Measurements from ENCODE around the gene ZBTB17. TPM values are rescaled to one million over a fixed set of nuclear protein-coding genes. Genes with fewer than 3 reads are reported as not detected.

ZBTB17 gene
- polyA plus RNA-seq, 2 of the 4 experiments (the other 2 are of a cell fraction), result 13.8 to 16.5 TPM

DNA sequence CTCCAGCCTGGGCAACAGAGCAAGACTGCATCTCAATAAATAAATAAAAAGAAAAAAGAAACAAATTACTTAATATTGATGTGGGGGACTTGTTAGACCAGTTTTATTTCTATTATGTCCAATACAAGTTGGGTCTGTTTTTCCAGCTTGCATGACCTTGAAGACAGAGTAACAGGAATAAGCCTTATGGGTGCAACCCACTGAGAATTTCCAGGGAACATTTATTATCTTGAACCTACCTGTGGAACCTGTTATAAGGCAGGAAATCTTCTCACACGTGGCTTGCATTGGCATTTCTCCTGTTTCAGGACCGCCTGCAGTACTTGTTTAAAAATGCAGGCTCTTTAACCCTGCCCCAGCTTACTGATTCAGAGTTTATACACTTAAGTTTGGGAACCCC lies 64.0 kb downstream of the ZBTB17 start:
- 0 out of 3 replicates have a peak, but pooled peaks cover 10% of the 10 kb centered on the region for H3K4me1 ChIP-seq
- H3K4me3 ChIP-seq, result no peak overlapping the region
- 90% methylated on average over 2 of the region's 2 CpGs for WGBS (ENCODE audit: missing lambda C conversion rate)
- ATAC-seq (no peak), DNase-seq (ENCODE audit: low read depth in 1 of 2, low spot score in 1 of 2) (no peak), FAIRE-seq (no peak)
- CTCF ChIA-PET, result interaction anchor here (1.1 to 1.2 kb wide), 2 partner anchors 35 to 120 kb away, joined by 3 to 4 read pairs; no protein-coding TSS in a partner anchor
- POLR2A ChIA-PET, result no interaction called here
- no peak overlapping the region for H3K27ac ChIP-seq
- no peak overlapping the region for H3K4me2 ChIP-seq
- TF ChIP-seq CHD4 (IDR thresholded peaks at IDR 0.05; ENCODE audit: borderline replicate concordance) (no peak), GATA3 (IDR thresholded peaks at IDR 0.05; ENCODE audit: borderline replicate concordance) (no peak), FOSB (CRISPR knock-in tag; IDR thresholded peaks at IDR 0.05) (no peak), EHF (CRISPR knock-in tag; IDR thresholded peaks at IDR 0.05) (no peak)
- no peaks in the 10 kb centered on the region for H3K9me3 ChIP-seq

GRCh38 chr1:15911141-15911540 lies 64.8 kb downstream of the ZBTB17 start:
- POLR2A ChIA-PET, result no interaction called here
- CTCF ChIA-PET, result interaction anchor here (1.2 kb wide), 1 partner anchor 35 kb away, joined by 3 read pairs; no protein-coding TSS in a partner anchor
- WGBS (ENCODE audit: missing lambda C conversion rate), result 90% methylated on average over 1 of the region's 1 CpG
- no peak for DNase-seq (ENCODE audit: low read depth in 1 of 2, low spot score in 1 of 2)
- Histone ChIP-seq H3K4me3 (no peak overlapping the region), H3K9me3 (no peaks in the 10 kb centered on the region), H3K4me1 (0 out of 3 replicates have a peak, but pooled peaks cover 5% of the 10 kb centered on the region), H3K27ac (no peak overlapping the region), H3K4me2 (no peak overlapping the region)
- no peak for FAIRE-seq
- TF ChIP-seq REST (IDR thresholded peaks at IDR 0.05) (no peak), MAFK (IDR thresholded peaks at IDR 0.05; ENCODE audit: partially characterized antibody) (no peak), RAD21 (conservative IDR thresholded peaks at IDR 0.05 in 1 of 2, IDR thresholded peaks at IDR 0.05 in 1 of 2) (no peak), ZFP36 (IDR thresholded peaks at IDR 0.05; ENCODE audit: borderline replicate concordance, partially characterized antibody) (no peak), NFE2L2 (conservative IDR thresholded peaks at IDR 0.05; ENCODE audit: low read length) (no peak)
- ATAC-seq, result no peak

GRCh38 chr1:15908597-15908996 lies 67.3 kb downstream of the ZBTB17 start:
- WGBS (ENCODE audit: missing lambda C conversion rate), result 92% methylated on average over 4 of the region's 4 CpGs
- no peak overlapping the region for H3K4me2 ChIP-seq
- TF ChIP-seq CBX2 (IDR thresholded peaks at IDR 0.05; ENCODE audit: borderline replicate concordance, low read depth), result no peak
- no peak for TF ChIP-seq SREBF2 (IDR thresholded peaks at IDR 0.05)
- TF ChIP-seq CHD2 (IDR thresholded peaks at IDR 0.05; ENCODE audit: low read length, partially characterized antibody), result no peak
- TF ChIP-seq ESRRA (IDR thresholded peaks at IDR 0.05; ENCODE audit: borderline replicate concordance, low read length), result no peak
- no peak for TF ChIP-seq REST (IDR thresholded peaks at IDR 0.05)
- TF ChIP-seq PHF8 (IDR thresholded peaks at IDR 0.05; ENCODE audit: borderline replicate concordance, low read depth), result no peak
- TF ChIP-seq CEBPB (IDR thresholded peaks at IDR 0.05), result no peak
- no peak for TF ChIP-seq MYC (IDR thresholded peaks at IDR 0.05; ENCODE audit: borderline replicate concordance, low read length)
- TF ChIP-seq TFCP2L1 (CRISPR knock-in tag; IDR thresholded peaks at IDR 0.05), result no peak
- no peak for DNase-seq (ENCODE audit: low read depth in 1 of 2, low spot score in 1 of 2)
- no peak for ATAC-seq
- H3K27ac ChIP-seq, result no peak overlapping the region
- H3K9me3 ChIP-seq, result no peaks in the 10 kb centered on the region
- POLR2A ChIA-PET, result no interaction called here
- H3K4me1 ChIP-seq, result peaks cover 6% of the 10 kb centered on the region
- CTCF ChIA-PET, result no interaction called here
- FAIRE-seq, result no peak
- no peak overlapping the region for H3K4me3 ChIP-seq
